ENCODE data around the gene SPIRE2.
"Not testable (repeated sequence)": the region's sequence is repeated elsewhere in the genome, so short reads cannot be mapped to it uniquely, and the experiment has no call there.

Gene SPIRE2

DNA sequence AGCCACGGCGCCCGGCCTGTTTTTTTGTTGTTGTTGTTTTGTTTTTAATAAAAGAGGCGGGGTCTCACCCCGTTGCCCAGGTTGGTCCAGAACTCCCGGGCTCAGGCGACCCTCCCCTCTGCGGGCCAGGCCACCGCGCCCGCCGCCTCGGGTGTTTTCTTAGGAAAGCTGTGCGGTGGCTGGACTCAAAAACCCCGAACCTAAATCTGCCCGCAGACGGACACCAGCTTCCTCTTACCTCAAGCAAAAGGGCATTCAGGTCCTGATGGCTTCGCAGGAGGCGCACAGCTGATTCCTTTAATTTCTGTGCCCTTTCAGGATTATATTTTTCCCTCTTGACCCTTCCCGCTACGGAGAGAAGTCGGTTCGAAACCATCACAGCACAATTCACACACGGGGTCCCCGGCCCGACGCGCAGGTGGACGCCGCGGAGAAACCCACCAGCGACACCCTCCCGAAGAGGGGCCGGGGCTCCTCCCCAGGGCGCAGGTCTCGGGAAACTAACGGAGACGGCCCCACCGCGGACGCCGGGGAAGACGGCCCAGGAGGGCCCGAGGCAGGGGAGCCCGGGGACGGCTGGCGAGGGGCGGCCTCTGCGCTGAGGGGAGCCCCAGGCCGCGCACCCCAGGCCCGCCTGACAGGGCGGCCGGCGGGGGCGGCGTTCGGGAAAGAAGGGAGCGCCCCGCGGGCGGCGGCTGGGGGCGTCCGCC is 12.5 kb upstream of the SPIRE2 start:
- DNase-seq: no peak

- DNase-seq: not testable (repeated sequence)
Observed at GRCh38 chr16:89818851-89819403, 9.3 kb upstream of the SPIRE2 start.

- DNase-seq: not testable (repeated sequence)
Observed at GRCh38 chr16:89819448-89819847, 8.8 kb upstream of the SPIRE2 start.

DNA sequence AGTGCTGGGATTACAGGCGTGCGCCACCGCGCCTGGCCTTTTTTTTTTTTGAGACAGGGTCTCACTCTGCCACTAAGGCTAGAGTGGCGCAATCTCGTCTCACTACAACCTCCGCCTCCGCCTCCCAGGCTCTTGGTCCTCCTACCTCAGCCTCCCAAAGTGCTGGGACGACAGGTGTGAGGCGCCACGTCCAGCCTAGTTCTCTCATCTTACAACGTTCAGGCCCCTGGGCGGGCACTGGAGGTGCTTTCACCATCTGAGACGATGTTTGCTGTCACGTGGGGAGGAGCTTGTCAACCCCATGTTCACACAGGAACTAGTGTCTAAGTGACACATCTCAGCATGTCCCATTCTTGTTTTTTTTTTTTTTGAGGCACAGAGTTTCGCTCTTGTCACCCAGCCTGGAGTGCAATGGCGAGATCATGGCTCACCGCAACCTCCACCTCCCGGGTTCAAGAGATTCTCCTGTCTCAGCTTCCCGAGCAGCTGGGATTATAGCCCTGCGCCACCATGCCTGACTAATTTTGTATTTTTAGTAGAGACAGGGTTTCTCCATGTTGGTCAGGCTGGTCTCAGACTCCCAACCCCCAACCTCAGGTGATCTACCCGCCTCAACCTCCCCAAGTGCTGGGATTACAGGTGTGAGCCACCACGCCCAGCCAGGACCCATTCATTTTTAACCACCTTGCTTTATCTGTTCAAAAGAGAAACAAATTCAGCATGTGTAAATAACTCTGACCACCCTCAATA is 6.7 kb upstream of the SPIRE2 start:
- DNase-seq: no peak

GRCh38 chr16:89822188-89823086 is 5.8 kb upstream of the SPIRE2 start:
- no peak for DNase-seq

DNA sequence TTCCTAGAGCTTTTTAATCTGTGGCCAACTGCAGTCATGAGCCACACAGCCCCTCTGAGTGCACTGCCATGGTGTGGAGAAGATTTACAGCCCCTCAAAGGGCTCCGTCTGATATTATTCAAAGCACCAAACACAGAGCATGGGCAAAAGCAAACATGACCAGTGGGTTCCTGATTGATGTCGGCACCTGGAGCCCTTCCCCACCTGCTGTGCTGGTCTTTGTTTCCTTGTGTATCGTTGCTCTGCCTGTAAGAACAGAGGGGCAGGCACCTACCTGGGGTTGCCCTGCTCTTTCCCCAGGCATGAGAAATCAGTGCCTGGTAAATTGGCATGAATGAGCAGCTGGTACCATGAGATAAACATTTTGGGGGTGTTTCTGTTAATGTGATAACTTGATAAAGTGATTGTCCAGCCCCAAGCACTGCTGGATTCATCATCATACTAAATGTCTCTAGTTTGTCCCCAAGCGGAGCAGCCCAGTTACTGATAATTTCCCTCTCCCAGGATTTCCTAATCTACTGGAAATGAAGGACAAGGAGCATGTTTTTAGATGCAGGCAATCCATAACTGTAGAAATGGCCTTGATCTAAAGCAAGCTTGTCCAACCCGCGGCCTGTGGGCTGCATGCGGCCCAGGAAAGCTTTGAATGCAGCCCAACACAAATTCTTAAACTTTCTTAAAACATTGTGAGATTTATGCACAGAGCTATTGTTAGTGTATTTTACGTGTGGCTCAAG is 5.0 kb upstream of the SPIRE2 start:
- DNase-seq: no peak

GRCh38 chr16:89823824-89824148 is 4.5 kb upstream of the SPIRE2 start:
- DNase-seq: not testable (repeated sequence)

DNA sequence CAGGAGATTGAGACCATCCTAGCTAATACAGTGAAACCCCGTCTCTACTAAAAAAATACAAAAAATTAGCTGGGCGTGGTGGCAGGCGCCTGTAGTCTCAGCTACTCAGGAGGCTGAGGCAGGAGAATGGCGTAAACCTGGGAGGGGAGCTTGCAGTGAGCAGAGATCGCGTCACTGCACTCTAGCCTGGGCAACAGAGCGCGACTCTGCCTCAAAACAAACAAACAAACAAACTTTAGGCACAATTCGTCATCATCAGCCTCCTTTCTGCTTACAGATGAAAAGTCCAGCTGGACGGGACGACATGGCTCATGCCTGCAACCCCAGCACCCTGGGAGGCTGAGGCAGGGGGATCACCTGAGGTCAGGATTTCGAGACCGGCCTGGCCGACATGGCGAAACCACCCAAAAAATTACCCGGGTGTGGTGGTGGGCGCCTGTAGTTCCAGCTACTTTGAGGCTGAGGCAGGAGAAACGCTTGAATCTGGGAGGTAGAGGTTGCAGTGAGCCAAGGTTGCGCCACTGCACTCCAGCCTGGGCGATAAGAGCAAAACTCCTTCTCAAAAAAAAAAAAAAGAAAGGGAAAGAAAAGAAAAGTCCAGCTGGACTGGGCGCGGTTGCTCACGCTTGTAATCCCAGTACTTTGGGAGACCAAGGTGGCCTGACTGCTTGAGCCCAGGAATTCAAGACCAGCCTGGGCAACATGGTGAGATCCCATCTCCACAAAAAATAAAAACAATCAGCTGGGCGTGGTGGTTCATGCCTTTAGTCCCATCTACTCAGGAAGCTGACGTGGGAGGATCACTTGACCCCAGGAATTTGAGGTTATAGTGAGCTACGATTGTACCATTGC is 1.5 kb upstream of the SPIRE2 start:
- no peak for DNase-seq

- DNase-seq: no peak
Observed at GRCh38 chr16:89827383-89828198, 684 bp upstream of the SPIRE2 start.

GRCh38 chr16:89828870-89829629 is 775 bp downstream of the SPIRE2 start:
- no peak for DNase-seq

DNA sequence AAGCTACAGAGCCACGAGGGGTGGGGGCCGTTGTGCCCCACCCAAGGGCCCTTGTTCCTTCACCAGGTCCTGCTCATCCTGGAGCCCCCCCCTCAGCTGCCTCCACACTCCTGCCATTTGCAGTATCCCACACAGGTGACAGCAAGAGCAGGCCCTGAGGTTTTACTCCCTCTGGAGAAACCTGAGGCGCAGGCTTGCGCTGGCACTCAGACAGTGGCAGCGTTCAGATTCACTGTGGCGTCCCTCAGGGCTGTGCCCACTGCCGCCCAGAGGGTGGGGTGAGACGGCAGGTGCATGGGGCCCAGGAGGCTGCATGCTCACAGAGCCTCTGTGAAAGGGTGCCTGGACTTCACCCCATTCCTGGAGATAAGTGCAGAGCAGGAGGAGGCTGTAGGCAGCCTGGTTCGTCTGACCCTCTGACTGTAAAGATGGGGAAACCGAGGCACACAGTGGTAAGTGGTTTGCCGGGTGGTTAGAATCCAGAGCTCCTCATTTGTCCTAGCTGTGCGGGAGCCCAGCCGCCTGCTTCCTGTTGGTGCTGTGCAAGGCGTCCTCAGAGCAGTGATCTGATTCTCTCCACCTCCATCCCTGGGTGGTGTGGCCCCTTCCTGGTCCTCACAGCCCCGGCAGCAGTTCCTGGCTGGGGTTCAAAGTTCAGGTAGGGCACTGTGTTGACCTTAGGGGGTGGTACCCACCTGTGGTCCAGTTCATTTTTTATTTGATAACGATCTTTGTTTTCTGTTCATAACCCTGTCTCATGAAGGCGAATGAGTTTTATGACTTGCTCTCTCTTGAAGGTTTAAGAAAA is 1.6 kb downstream of the SPIRE2 start:
- DNase-seq: no peak

- DNase-seq: no peak
Observed at GRCh38 chr16:89831810-89832328, 3.6 kb downstream of the SPIRE2 start.

- DNase-seq: not testable (repeated sequence)
Observed at GRCh38 chr16:89833664-89834363, 5.5 kb downstream of the SPIRE2 start.

DNA sequence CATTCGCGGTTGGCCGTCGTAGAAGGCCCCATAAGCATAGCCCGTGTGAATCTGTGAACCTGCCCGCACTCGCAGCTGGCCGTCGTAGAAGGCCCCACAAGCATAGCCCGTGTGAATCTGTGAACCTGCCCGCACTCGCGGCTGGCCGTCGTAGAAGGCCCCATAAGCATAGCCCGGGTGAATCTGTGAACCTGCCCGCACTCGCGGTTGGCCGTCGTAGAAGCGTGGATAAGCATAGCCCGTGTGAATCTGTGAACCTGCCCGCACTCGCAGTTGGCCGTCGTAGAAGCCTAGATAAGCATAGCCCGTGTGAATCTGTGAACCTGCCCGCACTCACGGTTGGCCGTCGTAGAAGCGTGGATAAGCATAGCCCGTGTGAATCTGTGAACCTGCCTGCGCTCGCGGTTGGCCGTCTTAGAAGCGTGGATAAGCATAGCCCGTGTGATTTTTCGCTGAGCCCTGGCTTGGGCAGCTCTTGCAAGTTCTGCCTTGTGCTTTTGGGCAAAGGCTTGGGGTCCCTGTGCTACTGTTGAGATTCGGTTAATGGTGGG is 6.6 kb downstream of the SPIRE2 start:
- DNase-seq: not testable (repeated sequence)

GRCh38 chr16:89836484-89836883 is 8.2 kb downstream of the SPIRE2 start:
- not testable (repeated sequence) for DNase-seq

DNA sequence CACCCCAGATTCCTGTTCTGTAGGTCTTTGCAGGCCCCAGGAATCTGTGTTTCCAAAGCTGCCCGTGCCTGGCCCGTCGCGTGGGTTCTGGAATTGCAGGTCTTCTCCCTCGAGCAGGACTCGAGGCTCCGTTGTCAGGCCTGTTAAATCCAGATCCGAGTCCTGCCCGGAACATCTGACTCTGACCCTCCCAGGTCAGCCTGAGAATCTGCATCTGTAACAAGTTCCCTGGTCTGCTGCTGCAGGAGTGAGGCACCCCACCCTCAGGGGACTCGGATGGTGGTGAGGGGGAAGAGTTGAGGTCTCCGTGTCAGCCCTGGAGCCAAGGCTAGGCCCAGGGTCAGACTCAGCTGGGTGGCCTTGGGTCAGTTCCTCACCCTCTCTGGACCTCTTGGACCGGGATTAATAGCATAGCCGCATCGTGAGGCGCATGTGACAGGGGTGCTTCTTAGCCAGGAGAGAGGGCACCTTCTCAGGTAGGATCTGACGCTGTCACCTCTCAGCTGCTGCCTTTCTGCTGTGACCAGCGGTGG is 8.8 kb downstream of the SPIRE2 start:
- no peak for DNase-seq

- DNase-seq: no peak
Observed at GRCh38 chr16:89841275-89841674, 13.0 kb downstream of the SPIRE2 start.
